ENCODE results near the gene ZNF414.
A peak's percentile ranks its signal among the peaks of the same experiment; 100 is the strongest.
"Not testable (repeated sequence)": the region's sequence is repeated elsewhere in the genome, so short reads cannot be mapped to it uniquely, and the experiment has no call there.

ZNF414 gene

GRCh38 chr19:8513687-8514504, at the start of gene ZNF414:
ZNF414 (minus strand) TSS chr19:8514167; CDS start chr19:8514046, 121 bp downstream.
- peak; percentile 96 for DNase-seq

DNA sequence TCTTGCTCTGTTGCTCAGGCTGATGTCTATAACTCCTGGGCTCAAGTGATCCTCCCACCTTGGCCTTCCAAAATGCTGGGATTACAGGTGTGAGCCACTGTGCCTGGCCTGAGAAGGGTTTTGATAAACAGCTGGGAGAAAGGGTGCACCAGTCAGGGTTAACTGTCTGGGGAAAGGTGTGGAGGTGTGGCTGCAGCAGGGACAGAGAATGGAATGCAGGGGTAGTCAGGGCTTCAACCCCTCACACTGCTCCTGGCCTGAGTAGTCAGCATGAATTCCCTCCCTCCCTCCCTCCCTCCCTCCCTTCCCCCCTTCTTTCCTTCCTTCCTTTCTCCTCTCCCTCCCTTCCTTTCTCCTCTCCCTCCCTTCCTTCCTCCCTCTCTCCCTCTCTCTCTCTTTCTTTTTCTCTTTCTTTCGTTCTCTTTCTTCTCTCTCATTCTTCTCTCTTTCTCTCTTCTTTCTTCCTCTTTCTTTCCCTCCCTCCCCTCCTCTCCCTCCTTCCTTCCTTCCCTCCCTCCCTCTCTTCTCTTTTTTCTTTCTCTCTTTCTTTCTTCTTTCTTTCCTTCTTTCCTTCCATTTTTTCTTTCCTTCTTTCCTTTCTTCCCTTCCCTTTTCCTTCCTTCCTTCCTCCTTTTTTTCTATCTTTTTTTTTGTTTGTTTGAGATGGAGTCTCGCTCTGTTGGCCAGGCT, 47.3 kb upstream of the ZNF414 start:
- DNase-seq = no peak

DNA sequence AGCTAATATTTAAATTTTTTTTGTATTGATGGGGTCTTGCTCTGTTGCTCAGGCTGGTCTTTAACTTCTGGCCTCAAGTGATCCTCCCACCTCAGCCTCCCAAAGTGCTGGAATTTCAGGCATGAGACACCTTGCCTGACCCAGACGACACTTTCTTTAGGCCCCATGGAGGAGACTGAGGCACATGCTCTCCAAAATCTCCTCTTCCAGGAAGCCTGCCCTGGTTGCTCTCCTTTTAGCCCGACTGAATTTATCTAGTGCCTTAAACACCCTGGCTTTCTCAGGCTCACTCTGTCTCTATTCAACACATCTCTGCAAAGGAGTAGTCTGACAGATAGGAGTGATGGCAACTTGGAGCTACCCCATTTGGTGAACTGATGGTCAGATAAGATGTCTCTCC, 44.4 kb upstream of the ZNF414 start:
- no peak for DNase-seq

DNA sequence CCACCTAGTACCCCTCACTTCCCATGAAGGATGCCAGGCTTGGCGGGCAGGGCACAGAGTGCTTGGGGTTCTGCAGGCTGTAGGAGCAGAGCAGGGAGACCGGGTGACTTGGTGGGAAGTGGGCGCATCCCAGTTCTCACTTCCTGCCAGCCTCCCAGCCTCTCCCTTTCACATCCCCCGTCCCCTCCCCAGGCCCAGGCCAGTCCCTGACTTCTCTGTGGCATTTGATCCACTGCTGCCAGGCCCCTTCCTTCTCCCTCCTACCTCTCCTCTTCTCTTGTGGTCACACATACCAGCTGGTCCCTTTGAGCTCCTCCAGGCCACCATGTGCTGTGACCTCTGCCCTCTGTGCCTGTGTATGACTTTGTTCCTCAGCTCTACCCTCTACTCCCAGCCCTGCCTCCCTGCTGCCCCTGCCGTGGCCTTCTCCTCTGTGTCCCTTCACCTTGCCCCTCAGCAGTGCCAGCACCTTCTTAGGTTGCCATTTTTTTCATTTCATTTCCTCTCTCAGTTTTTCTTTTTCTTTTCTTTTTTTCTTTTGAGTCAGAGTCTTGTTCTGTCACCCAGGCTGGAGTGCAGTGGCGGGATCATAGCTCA, 43.8 kb upstream of the ZNF414 start:
- DNase-seq = no peak

DNA sequence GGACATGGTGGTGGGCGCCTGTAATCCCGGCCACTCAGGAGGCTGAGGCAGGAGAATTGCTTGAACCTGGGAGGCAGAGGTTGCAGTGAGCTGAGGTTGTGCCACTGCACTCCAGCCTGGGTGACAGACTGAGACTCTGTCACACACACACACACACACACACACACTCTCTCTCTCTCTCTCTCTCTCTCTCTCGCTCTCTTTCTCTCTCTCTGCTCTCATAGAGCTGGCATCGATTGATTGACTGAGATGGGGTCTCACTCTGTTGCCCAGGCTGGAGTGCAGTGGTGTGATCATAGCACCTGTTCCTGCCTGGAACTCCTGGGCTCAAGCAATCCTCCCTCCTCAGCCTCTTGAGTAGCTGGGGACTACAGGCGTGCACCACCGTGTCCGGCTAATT, 39.8 kb upstream of the ZNF414 start:
- DNase-seq = not testable (repeated sequence)

GRCh38 chr19:8552810-8553209, 38.8 kb upstream of the ZNF414 start:
- no peak for DNase-seq

GRCh38 chr19:8550070-8550469, 36.1 kb upstream of the ZNF414 start:
- no peak for DNase-seq

- no peak for DNase-seq
Measured at GRCh38 chr19:8545743-8546142, 31.8 kb upstream of the ZNF414 start.

GRCh38 chr19:8544168-8544567, 30.2 kb upstream of the ZNF414 start:
- DNase-seq = no peak

DNA sequence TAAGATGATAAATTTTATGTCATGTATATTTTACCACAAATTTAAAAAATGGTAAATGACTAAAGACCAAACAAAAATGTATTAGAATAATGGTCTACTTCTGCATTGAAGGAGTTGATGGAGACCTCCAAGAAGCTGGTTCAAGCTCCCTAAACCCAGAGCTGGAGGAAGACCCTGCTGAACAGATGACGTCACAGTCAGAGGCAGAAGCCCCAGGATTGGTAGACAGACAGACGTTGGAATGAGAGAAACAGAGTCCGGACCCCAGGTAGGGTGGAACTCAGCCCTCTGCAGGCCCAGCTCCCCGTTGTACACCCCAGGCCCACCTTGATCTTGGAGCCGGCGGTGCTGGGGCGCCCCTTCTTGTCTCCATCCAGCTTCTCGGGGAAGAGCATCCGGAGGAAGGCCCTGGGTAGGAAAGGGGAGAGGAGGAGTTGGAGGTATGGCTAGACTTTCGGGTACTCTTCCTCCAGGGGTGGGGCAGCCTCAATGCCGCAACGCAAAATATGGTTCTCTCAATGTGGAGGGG, 25.7 kb upstream of the ZNF414 start:
- DNase-seq = no peak

DNA sequence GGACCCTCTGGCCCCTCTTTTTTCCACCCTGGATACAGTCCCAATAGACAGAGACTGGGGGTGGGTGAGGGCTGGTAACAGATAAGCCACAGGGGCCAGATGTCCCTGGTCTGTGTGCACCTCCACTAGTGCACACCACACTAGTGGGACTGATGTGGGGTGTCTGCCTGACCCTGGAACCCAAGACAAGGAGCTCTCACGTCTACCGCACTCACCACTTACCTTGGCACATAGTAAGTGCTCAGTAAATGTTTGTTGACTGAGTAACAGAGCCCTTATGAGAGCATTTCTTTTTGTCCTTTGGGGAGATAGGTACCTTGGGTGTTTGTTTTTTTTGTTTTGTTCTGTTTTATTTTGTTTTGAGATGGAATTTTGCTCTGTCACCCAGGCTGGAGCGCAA, 23.1 kb upstream of the ZNF414 start:
- no peak for DNase-seq

- no peak for DNase-seq
Measured at GRCh38 chr19:8536282-8536681, 22.3 kb upstream of the ZNF414 start.

GRCh38 chr19:8532225-8532624, 18.3 kb upstream of the ZNF414 start:
- no peak for DNase-seq

GRCh38 chr19:8531470-8531869, 17.5 kb upstream of the ZNF414 start:
- no peak for DNase-seq

GRCh38 chr19:8530061-8530679, 16.2 kb upstream of the ZNF414 start:
- DNase-seq = no peak

DNA sequence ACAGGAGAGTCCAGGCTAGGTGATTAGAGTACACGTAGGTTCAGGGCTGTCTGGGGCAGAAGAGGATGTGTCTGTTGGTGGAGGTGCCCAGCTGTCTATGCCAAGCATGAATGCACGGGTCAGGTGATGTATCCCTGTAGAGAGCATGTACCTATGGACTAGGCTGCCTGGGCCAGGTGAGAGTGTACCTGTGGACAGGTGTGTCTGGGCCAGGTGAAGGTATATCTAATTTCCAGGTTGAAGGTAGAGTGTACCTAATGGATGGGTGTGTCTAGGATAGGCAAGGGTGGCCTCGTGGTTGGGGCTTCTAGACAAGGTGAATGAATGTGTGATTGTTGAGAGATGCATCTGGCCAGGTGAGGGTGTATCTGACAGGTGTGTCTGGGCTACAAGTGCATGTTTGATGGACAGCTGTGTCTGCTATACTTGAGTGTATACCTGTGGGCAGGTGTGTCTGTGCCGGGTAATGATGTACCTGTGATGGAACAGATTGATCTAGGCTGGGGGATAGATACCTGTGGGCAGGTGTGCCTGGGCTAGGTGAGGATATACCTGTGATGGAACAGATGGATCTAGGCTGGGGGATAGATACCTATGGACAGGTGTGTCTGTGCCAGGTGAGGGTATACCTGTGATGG, 15.5 kb upstream of the ZNF414 start:
- DNase-seq = no peak

- no peak for DNase-seq
Measured at GRCh38 chr19:8528500-8528899, 14.5 kb upstream of the ZNF414 start.

GRCh38 chr19:8526345-8527091, 12.6 kb upstream of the ZNF414 start:
- no peak for DNase-seq

DNA sequence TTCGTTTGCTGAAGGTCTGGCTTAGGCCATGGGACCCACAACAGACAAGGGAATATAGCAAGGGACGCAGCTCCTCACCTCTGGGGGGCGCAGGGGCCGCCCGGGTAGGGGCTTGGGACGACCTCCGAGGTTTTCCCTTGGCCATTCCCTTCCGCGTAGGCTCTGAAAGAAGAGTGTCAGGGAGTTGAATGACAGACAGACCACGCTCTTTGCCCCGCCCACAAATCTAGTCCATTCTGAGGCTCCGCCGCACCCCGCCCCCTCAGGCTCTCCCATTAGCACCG, 11.4 kb upstream of the ZNF414 start:
- no peak for DNase-seq

DNA sequence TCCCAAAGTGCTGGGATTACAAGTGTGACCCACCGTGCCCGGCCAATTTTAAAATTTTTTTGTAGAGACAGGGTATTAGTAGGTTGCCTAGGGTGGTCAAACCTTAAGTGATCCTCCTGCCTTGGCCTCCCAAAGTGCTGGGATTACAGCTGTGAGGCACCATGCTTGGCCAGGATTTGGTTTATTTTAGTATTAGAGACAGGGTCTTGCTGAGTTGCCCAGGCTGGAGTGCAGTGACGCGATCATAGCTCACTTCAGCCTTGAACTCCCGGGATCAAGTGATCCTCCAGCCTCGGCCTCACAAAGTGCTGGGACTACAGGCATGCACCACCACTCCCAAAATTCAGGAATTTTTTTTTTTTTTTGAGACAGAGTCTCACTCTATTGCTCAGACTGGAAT, 5.4 kb upstream of the ZNF414 start:
- DNase-seq = no peak

DNA sequence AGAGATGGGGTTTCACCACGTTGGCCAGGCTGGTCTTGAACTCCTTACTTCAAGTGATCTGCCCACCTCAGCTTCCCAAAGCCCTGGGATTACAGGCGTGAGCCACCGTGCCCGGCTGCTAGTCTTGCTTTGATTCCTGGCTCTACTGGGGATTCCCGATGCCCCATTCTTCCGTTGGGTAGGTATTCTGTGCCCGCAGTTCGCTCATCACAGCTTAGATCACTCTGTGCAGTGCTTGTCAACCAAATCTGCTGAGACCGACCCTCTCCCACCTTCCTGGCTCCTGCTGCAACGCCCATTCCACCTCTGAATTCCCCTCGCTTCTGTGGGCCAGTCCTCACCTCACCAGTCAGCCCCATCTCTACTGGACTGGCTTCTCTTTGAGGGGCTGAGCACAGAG, 4.6 kb upstream of the ZNF414 start:
- DNase-seq = no peak
